T-cell (primary cell): ENCODE measurements around the gene PIK3AP1. TPM values are rescaled to one million over a fixed set of nuclear protein-coding genes. Genes with fewer than 3 reads are reported as not detected.

Source experiments
- ATAC-seq, 4 experiments: fragments of 200-7000 bp in 3 of 4; fragments of 150-1000 bp in 1 of 4; cut with Tn5 transposase; replicated peaks in 1 of 4; 1 replicate in 3 of 4; 2 replicates in 1 of 4; pipeline ENCODE4 v1.10.0; 2021; ENCODE audit warnings: moderate library complexity in 3 of 4, mild to moderate bottlenecking in 2 of 4, moderate number of reproducible peaks in 1 of 4
- CTCF ChIA-PET, 2 donors: fragments of 300-600 bp; sonication (Branson Sonifier 250); formaldehyde crosslinking; loops; one replicate each; lab custom pipeline; 2022; ENCODE audit warnings: antibody characterized with exemption in 2 of 2; lab: Charles Lee
- POLR2A ChIA-PET, 2 donors: fragments of 300-600 bp; sonication (Branson Sonifier 250); formaldehyde crosslinking; loops; one replicate each; lab custom pipeline; 2022; ENCODE audit warnings: antibody characterized with exemption in 2 of 2; lab: Charles Lee
- DNase-seq, 35 experiments: peaks; one replicate each; pipeline versions ENCODE4 v3.0.0 to v3.0.0-alpha.2; 2013 to 2023
- H3K27ac ChIP-seq: one replicate; pipeline ENCODE4 v1.5.1; 2013; ENCODE audit warnings: low read length
- H3K27me3 ChIP-seq, 2 experiments: replicated peaks in 1 of 2; 1 replicate in 1 of 2; 2 replicates in 1 of 2; pipeline versions ENCODE4 v1.6.1 to v1.7.0; 2013; ENCODE audit warnings: low read length in 1 of 2, mixed read lengths in 1 of 2; ENCODE audit not compliant: control insufficient read depth in 2 of 2, insufficient read depth in 2 of 2; ENCODE audit errors: extremely low read depth in 1 of 2
- H3K36me3 ChIP-seq, 2 donors: 1 replicate in 1 of 2; 2 replicates in 1 of 2; pipeline versions ENCODE4 v1.6.1 to v1.7.0; 2013; ENCODE audit warnings: low read length in 1 of 2; ENCODE audit not compliant: control insufficient read depth in 2 of 2, insufficient read depth in 1 of 2; ENCODE audit errors: extremely low read depth in 1 of 2
- H3K4me1 ChIP-seq, 2 experiments: 1 replicate in 1 of 2; 2 replicates in 1 of 2; pipeline versions ENCODE4 v1.6.1 to v1.7.0; 2013; ENCODE audit warnings: low read length in 2 of 2, mixed read lengths in 1 of 2; ENCODE audit not compliant: insufficient read depth in 2 of 2, control insufficient read depth in 1 of 2; ENCODE audit errors: extremely low read depth in 1 of 2
- H3K4me3 ChIP-seq, 2 donors: 1 replicate in 1 of 2; 2 replicates in 1 of 2; pipeline versions ENCODE4 v1.5.1 to v1.7.0; 2013; ENCODE audit warnings: mild to moderate bottlenecking in 2 of 2, low read length in 1 of 2, moderate library complexity in 1 of 2; ENCODE audit not compliant: control insufficient read depth in 1 of 2; ENCODE audit errors: extremely low read depth in 1 of 2
- H3K9me3 ChIP-seq: 2 replicates; pipeline ENCODE4 v1.7.0; 2013
- H3K27ac Mint-ChIP-seq, 2 donors: one replicate each; pipeline ENCODE4 v1.8.0; 2020 to 2021; ENCODE audit warnings: mild to moderate bottlenecking in 2 of 2, mixed read lengths in 2 of 2
- H3K27me3 Mint-ChIP-seq, 2 donors: one replicate each; pipeline ENCODE4 v1.8.0; 2021 to 2022; ENCODE audit warnings: mixed read lengths in 2 of 2
- H3K36me3 Mint-ChIP-seq: one replicate; pipeline ENCODE4 v1.8.0; 2021; ENCODE audit warnings: mixed read lengths
- H3K4me1 Mint-ChIP-seq, 3 donors: one replicate each; pipeline ENCODE4 v1.8.0; 2020 to 2022; ENCODE audit warnings: mixed read lengths in 3 of 3, mild to moderate bottlenecking in 1 of 3
- H3K4me3 Mint-ChIP-seq, 3 donors: one replicate each; pipeline ENCODE4 v1.8.0; 2020 to 2022; ENCODE audit warnings: mild to moderate bottlenecking in 3 of 3, mixed read lengths in 3 of 3, moderate library complexity in 3 of 3
- H3K9me3 Mint-ChIP-seq, 3 donors: one replicate each; pipeline ENCODE4 v1.8.0; 2020 to 2022; ENCODE audit warnings: mixed read lengths in 3 of 3
- WGBS: methylation state at CpG from one replicate; pipeline ENCODE4 v1.1.5; 2013; ENCODE audit warnings: missing lambda C conversion rate; ENCODE audit not compliant: insufficient coverage; 5-methylcytosine and 5-hydroxymethylcytosine counted together
- total RNA-seq, 35 experiments: library from RNA in 6 of 35; stranded (reverse) in 6 of 35; fragments of 120-200 nt in 1 of 35; gene quantifications; one replicate each; pipeline versions ENCODE4 v1.2.1 to v1.2.4 and lab custom pipeline; 2013 to 2026

PIK3AP1 gene
- total RNA-seq, 5 donors from 2014 or later (not counting 1 experiment from before 2014, with no cell fraction given) = 4.9 to 9.5 (median 7.9) TPM

DNA sequence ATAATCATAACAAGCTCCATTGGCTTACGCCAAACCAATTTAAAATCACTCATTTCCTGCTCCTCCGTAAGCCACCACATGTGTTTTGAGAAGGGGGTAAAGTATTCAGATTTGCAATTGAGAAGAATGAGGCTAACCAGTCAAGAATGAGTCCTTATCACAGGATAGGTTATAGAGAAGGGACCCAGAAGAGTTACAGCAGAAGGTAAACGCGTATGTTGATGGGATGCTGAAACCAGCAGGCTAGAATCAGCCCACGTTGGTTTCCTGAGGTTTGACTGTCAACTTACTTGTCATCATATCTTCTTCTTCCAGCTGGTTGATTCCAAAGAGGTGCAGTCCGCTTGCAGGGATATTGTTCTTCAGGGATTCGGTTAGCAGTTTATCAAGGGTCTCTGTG is 69.4 kb downstream of the PIK3AP1 start:
- Mint-ChIP-seq H3K4me1 (peaks cover 22 to 46% (median 30%) of the 10 kb centered on the region in 3 donors), H3K36me3 (peaks cover 9% of the 10 kb centered on the region), H3K27me3 (no peaks in the 10 kb centered on the region), H3K27ac (no peak overlapping the region), H3K4me3 (peak overlapping the region in 1 of 3 donors; percentile 2), H3K9me3 (peaks cover 0 to 4% (median 4%) of the 10 kb centered on the region in 3 donors)
- DNase-seq = no peak
- no CpG with 5 or more reads among the region's 7 CpGs for WGBS
- ATAC-seq = no peak
- POLR2A ChIA-PET = no interaction called here
- Histone ChIP-seq H3K9me3 (no peaks in the 10 kb centered on the region), H3K4me3 (no peak overlapping the region), H3K27ac (peak overlapping the region; percentile 55), H3K27me3 (no peaks in the 10 kb centered on the region), H3K4me1 (peaks cover 10 to 42% of the 10 kb centered on the region in 2 experiments), H3K36me3 (peaks cover 0 to 14% of the 10 kb centered on the region in 2 donors)
- CTCF ChIA-PET = interaction anchor here in 1 of 2 donors (0.7 to 1.9 kb wide), 2 partner anchors 8 to 10 kb away, joined by 3 to 10 read pairs; no protein-coding TSS in a partner anchor

DNA sequence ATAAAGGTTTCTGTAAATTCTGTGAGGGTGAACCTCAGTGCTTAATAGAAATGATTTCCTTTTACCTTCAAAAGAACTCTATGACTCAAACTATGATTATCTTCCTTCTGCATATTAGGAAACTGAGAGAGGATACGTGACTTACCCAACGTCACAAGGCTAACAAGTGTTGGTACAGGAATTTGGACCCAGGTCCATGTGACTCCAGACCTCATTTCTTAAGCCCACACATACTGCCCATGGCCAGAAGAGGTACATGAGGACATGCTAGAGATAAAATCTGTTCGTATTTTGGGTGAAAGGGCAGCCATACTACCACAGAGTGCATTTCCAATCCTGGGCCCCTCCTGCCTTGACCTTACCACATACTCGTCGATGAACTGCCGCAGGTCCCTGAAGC is 72.0 kb downstream of the PIK3AP1 start:
- CTCF ChIA-PET = no interaction called here
- Histone ChIP-seq H3K9me3 (no peaks in the 10 kb centered on the region), H3K36me3 (peaks cover 0 to 14% of the 10 kb centered on the region in 2 donors), H3K4me3 (no peak overlapping the region), H3K4me1 (peaks cover 10 to 28% of the 10 kb centered on the region in 2 experiments), H3K27ac (no peak overlapping the region), H3K27me3 (no peaks in the 10 kb centered on the region)
- no CpG with 5 or more reads among the region's 6 CpGs for WGBS
- no peak overlapping the region for H3K27ac Mint-ChIP-seq
- DNase-seq = no peak
- ATAC-seq = no peak
- POLR2A ChIA-PET = no interaction called here
- no peaks in the 10 kb centered on the region for H3K9me3 Mint-ChIP-seq
- no peaks in the 10 kb centered on the region for H3K27me3 Mint-ChIP-seq
- H3K36me3 Mint-ChIP-seq = no peaks in the 10 kb centered on the region
- H3K4me3 Mint-ChIP-seq = no peak overlapping the region
- H3K4me1 Mint-ChIP-seq = peaks cover 22 to 43% (median 30%) of the 10 kb centered on the region in 3 donors

DNA sequence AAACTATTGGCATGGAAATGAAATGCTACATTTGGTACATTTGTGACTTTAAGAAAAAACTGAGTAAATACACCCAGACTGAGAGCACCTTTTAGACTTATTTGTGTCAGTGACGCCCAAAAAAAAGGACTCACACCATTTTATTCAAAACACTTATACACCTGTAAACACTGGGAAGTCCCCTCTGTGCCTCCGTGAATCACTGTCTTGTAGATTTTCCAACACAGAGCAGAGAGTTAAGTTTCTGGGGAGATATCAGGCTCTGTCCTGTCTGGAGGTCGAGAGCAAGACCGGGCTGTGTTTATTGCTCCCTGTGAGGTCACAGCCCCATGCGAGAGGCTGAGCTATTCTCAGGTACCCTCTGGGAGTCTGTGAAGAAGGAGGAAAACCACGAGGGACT is 72.8 kb downstream of the PIK3AP1 start:
- ChIA-PET CTCF (no interaction called here), POLR2A (no interaction called here)
- ATAC-seq (no peak), DNase-seq (no peak)
- Histone ChIP-seq H3K36me3 (peaks cover 0 to 14% of the 10 kb centered on the region in 2 donors), H3K27me3 (no peaks in the 10 kb centered on the region), H3K27ac (no peak overlapping the region), H3K9me3 (no peaks in the 10 kb centered on the region), H3K4me1 (peaks cover 10 to 22% of the 10 kb centered on the region in 2 experiments), H3K4me3 (no peak overlapping the region)
- peak overlapping the region in 1 of 2 donors; percentile 13 for H3K27ac Mint-ChIP-seq
- H3K36me3 Mint-ChIP-seq = no peaks in the 10 kb centered on the region
- no peak overlapping the region for H3K4me3 Mint-ChIP-seq
- peaks cover 22 to 41% (median 28%) of the 10 kb centered on the region in 3 donors for H3K4me1 Mint-ChIP-seq
- 63% methylated on average over 4 of the region's 6 CpGs for WGBS
- no peaks in the 10 kb centered on the region for H3K27me3 Mint-ChIP-seq
- no peaks in the 10 kb centered on the region for H3K9me3 Mint-ChIP-seq

DNA sequence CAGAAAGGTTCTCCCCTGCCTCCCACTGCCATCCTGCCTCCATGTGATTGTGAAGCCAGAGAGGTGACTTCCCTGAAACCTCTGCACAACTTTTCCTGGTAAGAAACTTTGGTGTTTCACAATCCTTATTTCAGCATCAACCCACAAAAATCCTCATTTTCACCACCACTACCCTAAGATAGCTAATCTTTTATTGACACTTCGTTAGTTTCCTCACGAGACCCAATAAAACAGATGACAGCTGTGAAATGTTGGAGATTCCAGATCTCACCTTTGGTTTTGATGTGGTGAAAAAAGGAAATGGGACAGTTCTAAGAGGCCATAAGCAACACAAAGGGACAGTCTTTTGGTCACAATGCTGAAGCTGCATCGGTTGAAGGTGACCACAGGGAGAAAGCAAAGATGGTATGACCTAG is 73.6 kb downstream of the PIK3AP1 start:
- DNase-seq (peak in 1 of 35 experiments; percentile 16), ATAC-seq (no peak)
- no CpG with 5 or more reads among the region's 3 CpGs for WGBS
- no peaks in the 10 kb centered on the region for H3K36me3 Mint-ChIP-seq
- no peaks in the 10 kb centered on the region for H3K27me3 ChIP-seq
- ChIA-PET POLR2A (interaction anchor here in 1 of 2 donors (0.6 kb wide), 1 partner anchor 116 kb away, joined by 4 read pairs; no protein-coding TSS in a partner anchor), CTCF (interaction anchor here in 1 of 2 donors (0.6 to 1.0 kb wide), 4 partner anchors 14 to 48 kb away, joined by 3 read pairs; no protein-coding TSS in a partner anchor)
- no peaks in the 10 kb centered on the region for H3K27me3 Mint-ChIP-seq
- no peak overlapping the region for H3K4me3 ChIP-seq
- H3K27ac ChIP-seq = no peak overlapping the region
- H3K9me3 ChIP-seq = no peaks in the 10 kb centered on the region
- peaks cover 8 to 17% of the 10 kb centered on the region in 2 experiments for H3K4me1 ChIP-seq
- no peaks in the 10 kb centered on the region for H3K9me3 Mint-ChIP-seq
- peaks cover 0 to 14% of the 10 kb centered on the region in 2 donors for H3K36me3 ChIP-seq
- H3K4me1 Mint-ChIP-seq = peaks cover 16 to 35% (median 21%) of the 10 kb centered on the region in 3 donors
- peak overlapping the region in 1 of 3 donors; percentile 4 for H3K4me3 Mint-ChIP-seq
- H3K27ac Mint-ChIP-seq = no peak overlapping the region

DNA sequence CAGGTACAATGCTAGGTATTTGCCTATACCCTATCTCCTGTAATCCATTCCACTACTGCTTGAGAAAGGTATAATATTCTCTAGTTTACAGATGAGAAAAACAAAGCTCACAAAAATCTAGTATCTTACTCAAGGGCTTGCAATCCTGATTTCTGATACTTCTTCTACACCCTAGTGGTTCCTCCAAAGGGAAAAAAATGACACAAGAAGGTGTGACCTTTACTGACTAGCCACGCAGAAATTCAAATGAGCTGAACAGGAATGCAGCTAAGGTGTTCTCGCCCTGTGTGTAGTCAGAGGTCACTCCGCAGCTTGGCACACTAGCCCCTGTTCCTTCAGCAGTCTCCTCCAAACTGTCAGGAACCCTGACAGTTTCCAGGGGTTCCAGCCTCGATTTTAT is 74.0 kb downstream of the PIK3AP1 start:
- Histone ChIP-seq H3K4me3 (no peak overlapping the region), H3K27ac (no peak overlapping the region), H3K36me3 (peaks cover 0 to 14% of the 10 kb centered on the region in 2 donors), H3K27me3 (no peaks in the 10 kb centered on the region), H3K9me3 (no peaks in the 10 kb centered on the region), H3K4me1 (peaks cover 3 to 12% of the 10 kb centered on the region in 2 experiments)
- DNase-seq = no peak
- no peaks in the 10 kb centered on the region for H3K27me3 Mint-ChIP-seq
- no peaks in the 10 kb centered on the region for H3K36me3 Mint-ChIP-seq
- peaks cover 11 to 30% (median 17%) of the 10 kb centered on the region in 3 donors for H3K4me1 Mint-ChIP-seq
- H3K4me3 Mint-ChIP-seq = no peak overlapping the region
- WGBS = 100% methylated on average over 2 of the region's 4 CpGs
- ChIA-PET CTCF (interaction anchor here in 1 of 2 donors (0.6 to 1.0 kb wide), 4 partner anchors 13 to 49 kb away, joined by 3 read pairs; no protein-coding TSS in a partner anchor), POLR2A (interaction anchor here in 1 of 2 donors (0.5 to 0.6 kb wide), 2 partner anchors 117 to 719 kb away, joined by 4 to 6 read pairs; no protein-coding TSS in a partner anchor)
- H3K27ac Mint-ChIP-seq = no peak overlapping the region
- no peak for ATAC-seq
- H3K9me3 Mint-ChIP-seq = no peaks in the 10 kb centered on the region

DNA sequence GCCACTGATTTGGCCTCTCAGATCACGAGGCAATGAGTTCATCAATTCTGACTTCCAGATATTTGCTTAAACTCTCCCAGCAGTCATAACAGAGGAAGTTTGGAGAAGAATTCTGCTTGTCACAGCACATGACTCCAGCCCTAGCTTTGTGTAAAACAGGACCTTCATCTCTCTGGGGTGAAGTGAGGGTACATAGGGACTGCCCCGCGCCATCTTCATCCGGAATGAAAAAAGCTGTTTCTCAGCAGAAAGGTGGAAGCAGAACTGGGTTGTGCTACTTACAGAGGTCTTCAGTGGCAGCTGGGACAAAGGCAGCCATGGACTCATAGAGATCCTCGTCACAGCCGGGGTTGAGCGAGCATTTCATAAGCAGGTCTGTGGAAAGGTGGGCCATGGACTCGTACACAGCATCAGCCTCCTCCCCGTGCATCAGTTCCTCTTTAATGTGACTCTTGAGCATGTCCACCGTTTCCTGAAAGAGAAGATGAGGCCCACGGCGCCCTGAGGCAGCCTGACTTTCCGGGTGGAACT is 75.1 kb downstream of the PIK3AP1 start:
- H3K36me3 Mint-ChIP-seq = no peaks in the 10 kb centered on the region
- H3K27ac Mint-ChIP-seq = peak overlapping the region in 1 of 2 donors; percentile 14
- H3K4me1 Mint-ChIP-seq = peaks cover under 1 to 22% (median 7%) of the 10 kb centered on the region in 3 donors
- no peak overlapping the region for H3K4me3 ChIP-seq
- H3K27me3 Mint-ChIP-seq = no peaks in the 10 kb centered on the region
- DNase-seq (peak in 1 of 35 experiments; percentile 17), ATAC-seq (no peak)
- no peaks in the 10 kb centered on the region for H3K27me3 ChIP-seq
- H3K4me3 Mint-ChIP-seq = no peak overlapping the region
- ChIA-PET CTCF (no interaction called here), POLR2A (no interaction called here)
- WGBS = 90% methylated on average over 6 of the region's 13 CpGs
- no peaks in the 10 kb centered on the region for H3K9me3 Mint-ChIP-seq
- H3K36me3 ChIP-seq = peaks cover 0 to 14% of the 10 kb centered on the region in 2 donors
- H3K27ac ChIP-seq = no peak overlapping the region
- no peaks in the 10 kb centered on the region for H3K9me3 ChIP-seq
- H3K4me1 ChIP-seq = peaks cover 0 to 2% of the 10 kb centered on the region in 2 experiments
